NCI-H187 treated with DMSO at 0.1 percent for 48 hours (cell line): ENCODE measurements around the gene TMEM94.
"Not testable (repeated sequence)": the region's sequence is repeated elsewhere in the genome, so short reads cannot be mapped to it uniquely, and the experiment has no call there.

Experiments used
- DNase-seq: peaks from one replicate; lab custom pipeline; 2025; lab: John Stamatoyannopoulos, UW

TMEM94 gene

GRCh38 chr17:75445896-75446295, 10.5 kb upstream of the TMEM94 start:
- DNase-seq: not testable (repeated sequence)

DNA sequence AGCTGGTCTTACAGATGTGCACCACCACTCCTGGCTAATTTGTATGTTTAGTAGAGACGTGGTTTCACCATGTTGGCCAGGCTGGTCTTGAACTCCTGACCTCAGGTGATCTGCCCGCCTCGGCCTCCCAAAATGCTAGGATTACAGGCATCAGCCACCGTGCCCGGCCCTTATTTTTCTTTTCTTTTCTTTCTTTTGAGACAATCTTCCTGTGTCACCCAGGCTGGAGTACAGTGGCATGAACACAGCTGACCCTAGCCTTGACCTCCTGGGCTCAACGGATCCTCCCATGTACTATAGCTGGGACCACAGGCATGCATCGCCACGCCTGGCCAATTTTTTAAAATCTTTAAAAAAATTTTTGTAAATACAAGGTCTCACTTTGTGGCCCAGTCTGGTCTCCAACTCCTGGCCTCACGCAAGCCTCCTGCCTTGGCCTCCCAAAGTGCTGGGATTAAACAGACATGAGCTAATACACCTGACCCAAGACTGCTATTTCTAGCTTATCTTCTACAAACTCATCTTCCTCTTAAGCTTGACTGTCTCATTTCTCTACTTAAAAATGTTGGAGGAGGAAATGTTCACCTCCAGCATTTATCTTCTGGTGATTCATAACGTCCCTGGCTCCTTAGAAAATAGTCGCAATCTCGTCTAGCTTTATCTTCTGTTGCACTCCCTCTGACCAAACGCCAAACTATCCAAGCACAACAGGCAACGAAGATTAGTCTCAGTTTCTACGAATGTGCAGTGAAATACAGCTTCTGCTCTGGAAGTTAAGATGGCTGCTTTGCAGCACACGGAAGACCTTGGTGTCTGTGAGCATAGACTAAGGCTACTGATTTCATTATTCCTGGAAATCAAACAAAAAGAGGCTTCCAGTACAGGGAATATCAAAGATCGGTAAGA, 8.2 kb upstream of the TMEM94 start:
- DNase-seq: no peak

GRCh38 chr17:75450270-75450669, 6.2 kb upstream of the TMEM94 start:
- no peak for DNase-seq

DNA sequence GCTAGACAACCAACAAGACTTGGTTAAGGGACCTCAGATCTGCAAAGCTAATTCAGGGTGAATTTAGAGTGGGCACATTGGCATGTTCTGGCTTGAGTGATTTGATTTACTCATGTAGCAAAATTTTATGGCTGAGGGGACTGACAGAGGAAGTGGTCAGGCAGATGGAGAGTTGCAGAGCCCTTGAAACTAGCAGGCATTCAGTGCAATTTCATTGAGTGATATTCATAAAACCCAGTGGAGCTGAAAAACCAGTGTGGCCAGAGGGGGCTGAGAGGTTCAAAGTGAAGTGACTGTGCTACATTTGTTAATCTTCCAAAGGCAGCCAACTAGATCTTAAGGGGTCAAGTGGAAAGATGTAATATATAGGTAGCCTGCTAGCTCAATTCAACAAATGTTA, 2.2 kb upstream of the TMEM94 start:
- no peak for DNase-seq

DNA sequence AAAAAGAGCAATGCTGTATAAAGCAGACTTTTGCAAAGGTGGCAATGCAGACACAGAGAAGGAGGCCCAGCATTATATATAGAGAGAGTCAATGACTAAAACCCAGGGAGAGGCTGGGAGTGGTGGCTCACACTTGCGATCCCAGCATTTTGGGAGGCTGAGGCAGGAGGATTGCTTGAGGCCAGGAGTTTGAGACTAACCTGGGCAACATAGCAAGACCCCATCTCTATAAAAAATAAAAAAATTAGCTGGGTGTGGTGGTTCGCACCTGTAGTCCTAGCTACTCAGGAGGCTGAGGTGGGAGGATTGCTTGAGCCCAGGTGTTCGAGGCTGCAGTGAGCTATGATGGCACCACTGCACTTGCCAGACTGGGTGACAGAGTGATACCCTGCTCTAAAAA, 1.8 kb upstream of the TMEM94 start:
- DNase-seq: not testable (repeated sequence)

GRCh38 chr17:75456039-75456416, 407 bp upstream of the TMEM94 start:
- DNase-seq: no peak

- DNase-seq: no peak
These were observed 716 bp downstream of the TMEM94 start for GRCh38 chr17:75457047-75457654.

GRCh38 chr17:75459246-75459589, 2.8 kb downstream of the TMEM94 start:
- DNase-seq: no peak

GRCh38 chr17:75459590-75460267, 3.3 kb downstream of the TMEM94 start:
- no peak for DNase-seq

DNA sequence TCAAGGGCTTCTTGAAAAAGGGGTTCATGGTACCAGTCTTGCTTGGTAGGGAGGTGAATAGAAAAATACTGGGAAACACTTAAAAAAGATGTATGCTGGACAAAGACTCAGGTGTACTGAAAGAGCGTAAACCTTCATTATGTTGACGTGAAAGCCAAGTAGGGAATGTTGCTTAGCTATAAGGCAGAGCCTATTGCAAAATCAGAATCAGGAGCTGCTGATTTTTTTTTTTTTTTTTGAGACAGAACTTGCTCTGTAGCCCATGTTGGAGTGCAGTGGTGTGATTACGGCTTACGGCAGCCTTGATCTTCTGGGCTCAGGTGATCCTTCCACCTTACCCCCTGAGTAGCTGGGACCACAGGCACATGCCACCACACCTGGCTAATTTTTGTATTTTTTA, 3.9 kb downstream of the TMEM94 start:
- no peak for DNase-seq

- no peak for DNase-seq
These were observed 7.2 kb downstream of the TMEM94 start for GRCh38 chr17:75463603-75464002.

- no peak for DNase-seq
These were observed 8.6 kb downstream of the TMEM94 start for GRCh38 chr17:75465039-75465438.

GRCh38 chr17:75468291-75468754, 11.9 kb downstream of the TMEM94 start:
- DNase-seq: no peak

DNA sequence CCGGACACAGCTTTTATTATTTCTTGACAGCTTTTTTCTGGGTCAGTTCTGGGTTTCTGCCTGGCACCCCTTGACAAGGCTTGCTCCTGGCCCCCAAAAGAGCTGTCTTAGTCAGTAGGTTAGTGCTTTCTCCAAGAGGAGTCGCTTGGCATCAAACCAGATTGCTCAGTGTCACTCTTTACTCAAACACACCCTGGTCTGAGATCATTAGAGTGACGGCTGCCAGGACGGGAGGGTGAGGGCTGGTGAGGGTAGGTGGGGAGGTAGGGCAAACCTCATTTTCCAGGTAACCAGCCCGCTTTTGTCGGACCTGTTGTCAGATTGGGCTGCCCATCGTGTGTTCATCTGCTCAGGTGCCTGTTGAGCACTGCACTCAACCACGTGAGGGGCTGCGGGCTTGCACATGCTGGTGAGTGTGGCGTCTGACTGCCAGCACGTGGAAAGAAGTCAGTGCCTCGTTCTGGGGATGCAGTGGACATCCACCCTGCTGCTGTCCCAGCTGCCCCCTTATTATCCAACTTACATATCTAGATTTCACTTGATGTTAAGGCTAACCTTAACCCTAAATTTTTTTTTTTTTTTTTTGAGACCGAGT, 12.4 kb downstream of the TMEM94 start:
- no peak for DNase-seq

DNA sequence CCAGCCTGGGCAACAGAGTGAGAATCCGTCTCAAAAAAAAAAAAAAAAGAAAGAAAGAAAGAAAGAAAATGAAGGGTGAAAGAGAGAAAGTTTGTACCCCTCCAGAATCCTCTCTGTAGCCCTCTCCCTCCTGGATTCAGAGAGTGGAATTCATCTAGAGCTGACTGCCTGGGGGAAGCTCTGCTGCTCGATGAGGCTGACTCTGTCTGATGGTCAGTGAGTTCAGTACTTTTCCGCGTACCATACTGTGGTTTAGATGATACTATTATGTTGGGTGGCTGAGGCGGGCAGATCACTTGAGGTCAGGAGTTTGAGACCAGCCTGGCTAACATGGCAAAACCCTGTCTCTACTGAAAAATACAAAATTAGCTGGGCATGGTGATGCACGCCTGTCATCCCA, 14.8 kb downstream of the TMEM94 start:
- DNase-seq: no peak

DNA sequence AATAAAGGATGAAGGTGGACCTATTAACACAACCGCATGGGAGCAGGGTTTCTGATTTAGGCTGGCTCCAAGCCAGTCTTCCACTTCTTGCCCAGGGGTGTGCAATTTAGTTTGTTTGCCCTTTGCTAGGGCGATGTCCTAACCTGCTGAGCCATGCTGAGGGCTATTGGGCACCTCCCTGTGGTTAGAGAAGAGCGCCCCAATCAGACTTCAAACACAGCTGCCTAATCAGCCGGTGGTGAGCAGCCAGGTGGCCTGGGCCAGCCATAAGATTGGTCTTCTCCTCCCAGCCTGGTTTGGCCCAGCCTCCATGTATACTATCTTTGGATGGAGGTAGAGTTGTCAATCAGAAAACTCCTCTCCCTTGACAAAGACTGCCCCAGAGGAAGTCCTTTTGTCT, 15.7 kb downstream of the TMEM94 start:
- DNase-seq: no peak

- DNase-seq: no peak
These were observed 16.8 kb downstream of the TMEM94 start for GRCh38 chr17:75473246-75473645.

- DNase-seq: no peak
These were observed 18.3 kb downstream of the TMEM94 start for GRCh38 chr17:75474736-75475135.

GRCh38 chr17:75475144-75475835, 18.9 kb downstream of the TMEM94 start:
- DNase-seq: no peak

- no peak for DNase-seq
These were observed 19.4 kb downstream of the TMEM94 start for GRCh38 chr17:75475851-75476250.

DNA sequence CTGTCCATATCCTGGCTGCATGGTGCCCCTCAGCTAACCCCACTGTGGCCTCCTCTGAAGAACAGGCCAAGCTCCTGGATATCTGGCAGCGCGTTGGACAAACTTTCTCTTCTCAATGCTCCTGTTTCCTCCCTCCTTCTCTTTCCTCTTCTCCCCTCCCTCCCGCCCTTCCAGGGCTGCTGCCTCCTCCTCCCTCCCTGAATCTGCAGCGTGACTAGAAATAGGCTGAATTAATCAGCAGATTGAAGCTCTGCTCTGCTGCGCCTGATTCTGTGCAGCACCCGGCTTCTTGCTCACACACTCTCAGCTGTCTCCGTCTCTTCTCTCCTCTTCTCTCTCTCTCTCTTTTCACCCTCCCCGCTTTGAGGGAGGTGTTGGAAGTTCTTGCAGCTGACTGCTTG, 19.8 kb downstream of the TMEM94 start:
- no peak for DNase-seq
